Liver (tissue), 9 donors: Measurements from ENCODE around the gene CCL2. TPM values are rescaled to one million over a fixed set of nuclear protein-coding genes. Genes with fewer than 3 reads are reported as not detected.

Experiments
- DNase-seq: peaks from one replicate; pipeline ENCODE4 v3.0.0-alpha.2; 2017; ENCODE audit warnings: low spot score
- H3K27ac ChIP-seq, 2 donors: one replicate each; pipeline ENCODE4 v1.7.0; 2013; ENCODE audit warnings: inconsistent platforms in 2 of 2, low read length in 2 of 2, control low read depth in 1 of 2, low read depth in 1 of 2, mild to moderate bottlenecking in 1 of 2
- H3K27me3 ChIP-seq, 4 donors: one replicate each; pipeline versions ENCODE4 v1.6.1 to v1.7.0; 2013; ENCODE audit warnings: low read length in 3 of 4, inconsistent platforms in 1 of 4, mild to moderate bottlenecking in 1 of 4, moderate library complexity in 1 of 4; ENCODE audit not compliant: control insufficient read depth in 4 of 4, insufficient read depth in 4 of 4
- H3K36me3 ChIP-seq, 4 donors: one replicate each; pipeline versions ENCODE4 v1.6.1 to v1.7.0; 2013; ENCODE audit warnings: low read length in 3 of 4, mild to moderate bottlenecking in 3 of 4, low read depth in 1 of 4, moderate library complexity in 1 of 4; ENCODE audit not compliant: control insufficient read depth in 4 of 4, insufficient read depth in 3 of 4
- H3K4me1 ChIP-seq, 4 donors: one replicate each; pipeline versions ENCODE4 v1.6.1 to v1.7.0; 2013; ENCODE audit warnings: low read length in 3 of 4, mild to moderate bottlenecking in 3 of 4, moderate library complexity in 1 of 4; ENCODE audit not compliant: control insufficient read depth in 4 of 4, insufficient read depth in 4 of 4
- H3K4me3 ChIP-seq, 3 donors: one replicate each; pipeline versions ENCODE4 v1.6.1 to v1.7.0; 2013; ENCODE audit warnings: low read length in 3 of 3, control low read depth in 1 of 3, low read depth in 1 of 3, mild to moderate bottlenecking in 1 of 3
- H3K9ac ChIP-seq, 2 donors: one replicate each; pipeline ENCODE4 v1.7.0; 2013; ENCODE audit warnings: low read length in 2 of 2, mild to moderate bottlenecking in 2 of 2, moderate library complexity in 2 of 2, control low read depth in 1 of 2, low read depth in 1 of 2
- H3K9me3 ChIP-seq, 4 donors: one replicate each; pipeline versions ENCODE4 v1.6.1 to v1.7.0; 2013; ENCODE audit warnings: low read length in 3 of 4; ENCODE audit not compliant: control insufficient read depth in 4 of 4
- ATF3 ChIP-seq: IDR thresholded peaks from 2 replicates; pipeline ENCODE4 v1.6.1; 2016; ENCODE audit warnings: antibody characterized with exemption
- EGR1 ChIP-seq, 2 donors: IDR thresholded peaks; 2 replicates each; pipeline ENCODE4 v1.6.1; 2016 to 2018; ENCODE audit warnings: antibody characterized with exemption in 2 of 2, low read depth in 2 of 2
- HNF4A ChIP-seq, 2 donors: conservative IDR thresholded peaks; 2 replicates each; pipeline ENCODE4 v1.6.1; 2016; ENCODE audit warnings: antibody characterized with exemption in 2 of 2, mild to moderate bottlenecking in 2 of 2
- JUND ChIP-seq, 2 donors: IDR thresholded peaks; 2 replicates each; pipeline ENCODE4 v1.6.1; 2016; ENCODE audit warnings: antibody characterized with exemption in 2 of 2
- MAX ChIP-seq: IDR thresholded peaks from 2 replicates; pipeline ENCODE4 v1.6.1; 2016; ENCODE audit warnings: antibody characterized with exemption
- NR2F2 ChIP-seq: IDR thresholded peaks from 2 replicates; pipeline ENCODE4 v1.6.1; 2016; ENCODE audit warnings: antibody characterized with exemption
- RAD21 ChIP-seq, 2 donors: IDR thresholded peaks; 2 replicates each; pipeline ENCODE4 v1.6.1; 2016; ENCODE audit warnings: antibody characterized with exemption in 2 of 2, mild to moderate bottlenecking in 2 of 2
- TAF1 ChIP-seq: conservative IDR thresholded peaks from 2 replicates; pipeline ENCODE4 v1.6.1; 2016; ENCODE audit warnings: antibody characterized with exemption, mild to moderate bottlenecking
- ZBTB33 ChIP-seq: IDR thresholded peaks from 2 replicates; pipeline ENCODE4 v1.6.1; 2016; ENCODE audit warnings: antibody characterized with exemption
- WGBS: extraction: QIAGEN DNeasy Blood & Tissue Kit; methylation state at CpG from one replicate; pipeline ENCODE4 v1.1.7; 2013; 5-methylcytosine and 5-hydroxymethylcytosine counted together
- polyA plus RNA-seq, 2 donors: library from polyadenylated mRNA; stranded (reverse) in 1 of 2; unstranded in 1 of 2; fragments of 200-250 nt in 1 of 2; fragments of >200 nt in 1 of 2; fragmentation: Nextera tagmentation in 1 of 2; extraction: Ambion mirVana in 1 of 2; gene quantifications; one replicate each; pipeline versions ENCODE4 v1.2.1 to v1.2.3, GENCODE V29; 2013 to 2015
- total RNA-seq, 2 donors: library from RNA; depleted of rRNA; stranded (reverse); fragments of >200 nt; gene quantifications; one replicate each; pipeline ENCODE4 v1.2.3, GENCODE V29; 2014
- TF ChIP-seq, protein P1 (sequence below): IDR thresholded peaks from 2 replicates; pipeline ENCODE4 v1.6.1; 2016; ENCODE audit warnings: antibody characterized with exemption, mild to moderate bottlenecking
- donor health status: healthy.
- donor health status: healthy.
- donor health status: healthy.
- donor health status: healthy.
- donor health status: healthy.

CCL2 gene
- total and polyA plus RNA-seq, 4 donors: 3.5 to 8.9 (median 5.4) TPM

DNA sequence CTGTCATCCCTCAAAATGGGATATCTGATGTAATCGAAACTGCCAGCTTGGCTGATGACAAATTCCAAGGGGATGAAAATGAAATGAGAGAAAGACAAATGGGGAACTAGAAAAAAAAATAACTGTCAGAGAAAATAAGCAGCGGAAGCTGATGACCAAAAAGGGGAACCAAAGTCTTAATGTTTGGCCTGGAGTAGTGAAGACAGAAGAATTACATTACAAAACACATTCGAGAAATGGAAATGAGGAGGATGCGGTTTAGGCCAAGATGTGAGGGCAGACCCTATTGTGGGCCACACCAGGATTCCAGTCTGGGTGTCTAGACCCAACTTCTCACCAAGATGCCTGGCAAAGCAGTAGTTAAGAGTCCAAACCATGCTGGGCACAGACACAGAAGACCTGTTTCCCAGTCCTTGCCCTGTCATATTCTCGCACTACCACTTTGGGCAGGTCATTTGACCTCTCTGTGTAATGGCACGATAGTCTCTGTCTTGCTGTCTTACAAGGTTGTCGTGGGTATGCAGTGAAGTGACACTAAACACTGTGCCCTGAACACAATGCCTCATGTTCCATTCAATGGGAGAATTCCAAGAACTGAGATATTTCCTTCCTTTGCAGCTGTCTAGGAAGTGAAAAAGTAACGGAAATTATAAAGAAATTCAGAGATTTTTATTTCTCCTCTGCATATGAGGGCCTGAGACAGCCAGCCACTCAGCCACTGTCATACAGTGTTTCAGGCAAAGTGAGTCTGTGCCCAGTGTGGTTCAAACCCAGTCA, 12.3 kb upstream of the CCL2 start:
- TF ChIP-seq MAX (no peak), EGR1 (IDR thresholded peaks at IDR 0.05; ENCODE audit: low read depth in 2 of 2) (no peak), TAF1 (no peak), RAD21 (IDR thresholded peaks at IDR 0.05) (no peak), ATF3 (no peak), NR2F2 (no peak), HNF4A (conservative IDR thresholded peaks at IDR 0.05) (no peak), JUND (IDR thresholded peaks at IDR 0.05) (no peak)
- TF ChIP-seq, protein P1, sequence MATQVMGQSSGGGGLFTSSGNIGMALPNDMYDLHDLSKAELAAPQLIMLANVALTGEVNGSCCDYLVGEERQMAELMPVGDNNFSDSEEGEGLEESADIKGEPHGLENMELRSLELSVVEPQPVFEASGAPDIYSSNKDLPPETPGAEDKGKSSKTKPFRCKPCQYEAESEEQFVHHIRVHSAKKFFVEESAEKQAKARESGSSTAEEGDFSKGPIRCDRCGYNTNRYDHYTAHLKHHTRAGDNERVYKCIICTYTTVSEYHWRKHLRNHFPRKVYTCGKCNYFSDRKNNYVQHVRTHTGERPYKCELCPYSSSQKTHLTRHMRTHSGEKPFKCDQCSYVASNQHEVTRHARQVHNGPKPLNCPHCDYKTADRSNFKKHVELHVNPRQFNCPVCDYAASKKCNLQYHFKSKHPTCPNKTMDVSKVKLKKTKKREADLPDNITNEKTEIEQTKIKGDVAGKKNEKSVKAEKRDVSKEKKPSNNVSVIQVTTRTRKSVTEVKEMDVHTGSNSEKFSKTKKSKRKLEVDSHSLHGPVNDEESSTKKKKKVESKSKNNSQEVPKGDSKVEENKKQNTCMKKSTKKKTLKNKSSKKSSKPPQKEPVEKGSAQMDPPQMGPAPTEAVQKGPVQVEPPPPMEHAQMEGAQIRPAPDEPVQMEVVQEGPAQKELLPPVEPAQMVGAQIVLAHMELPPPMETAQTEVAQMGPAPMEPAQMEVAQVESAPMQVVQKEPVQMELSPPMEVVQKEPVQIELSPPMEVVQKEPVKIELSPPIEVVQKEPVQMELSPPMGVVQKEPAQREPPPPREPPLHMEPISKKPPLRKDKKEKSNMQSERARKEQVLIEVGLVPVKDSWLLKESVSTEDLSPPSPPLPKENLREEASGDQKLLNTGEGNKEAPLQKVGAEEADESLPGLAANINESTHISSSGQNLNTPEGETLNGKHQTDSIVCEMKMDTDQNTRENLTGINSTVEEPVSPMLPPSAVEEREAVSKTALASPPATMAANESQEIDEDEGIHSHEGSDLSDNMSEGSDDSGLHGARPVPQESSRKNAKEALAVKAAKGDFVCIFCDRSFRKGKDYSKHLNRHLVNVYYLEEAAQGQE: no peak
- peaks cover 0 to 9% (median 6%) of the 10 kb centered on the region in 4 donors for H3K4me1 ChIP-seq
- H3K36me3 ChIP-seq: no peaks in the 10 kb centered on the region
- WGBS: 68% methylated on average over 8 of the region's 8 CpGs
- H3K27me3 ChIP-seq: no peaks in the 10 kb centered on the region
- H3K9ac ChIP-seq: no peak overlapping the region
- no peak for DNase-seq
- H3K4me3 ChIP-seq: no peak overlapping the region
- H3K9me3 ChIP-seq: no peaks in the 10 kb centered on the region
- H3K27ac ChIP-seq: peak overlapping the region; percentile 25 to 41

DNA sequence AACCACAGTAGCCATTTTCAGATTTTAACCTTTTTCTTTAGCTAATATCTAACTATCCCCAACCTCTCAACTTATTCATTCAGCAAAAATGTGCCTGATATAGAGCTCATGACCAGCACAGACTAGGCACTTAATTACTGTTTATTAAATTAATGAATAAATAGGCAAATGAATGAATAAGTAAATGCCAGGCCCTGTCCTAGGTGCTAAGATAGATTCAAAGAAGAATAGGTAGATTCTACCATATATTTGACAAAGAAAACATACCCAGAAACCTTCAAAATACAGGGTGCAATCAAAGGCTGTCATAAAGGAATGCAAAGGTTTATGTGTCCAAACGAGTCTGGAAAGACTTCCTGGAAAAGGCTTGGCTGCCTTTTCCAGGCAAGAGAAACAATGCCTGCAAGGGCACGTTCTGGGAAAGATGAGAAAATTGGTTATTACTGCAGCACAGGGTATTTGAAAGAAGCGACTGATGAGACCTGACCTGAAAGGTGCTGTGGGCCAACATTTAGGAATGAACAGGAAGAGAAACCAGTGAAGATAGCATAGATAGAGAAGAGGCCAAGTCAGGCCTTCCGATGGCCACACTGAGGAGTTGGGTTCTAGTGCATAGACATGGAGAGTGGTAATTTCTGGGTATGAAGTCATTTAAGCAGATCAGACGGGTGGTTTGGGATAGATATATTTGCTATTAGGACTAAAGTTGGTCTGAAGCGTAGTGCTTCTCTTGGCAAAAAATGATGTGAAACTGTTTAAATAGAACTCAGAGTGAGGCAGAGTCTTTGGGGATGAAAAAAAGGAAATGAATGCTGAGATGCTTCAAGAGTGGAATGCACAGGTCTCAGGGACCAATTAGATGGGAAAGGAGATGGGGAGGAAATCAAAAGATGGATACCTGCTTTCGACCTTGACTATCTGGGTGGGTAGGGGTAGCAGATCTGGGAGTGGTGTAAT, 11.4 kb upstream of the CCL2 start:
- no peaks in the 10 kb centered on the region for H3K36me3 ChIP-seq
- no peak overlapping the region for H3K4me3 ChIP-seq
- H3K4me1 ChIP-seq: peaks cover 0 to 9% (median 6%) of the 10 kb centered on the region in 4 donors
- H3K27ac ChIP-seq: no peak overlapping the region
- no peaks in the 10 kb centered on the region for H3K9me3 ChIP-seq
- H3K9ac ChIP-seq: no peak overlapping the region
- H3K27me3 ChIP-seq: no peaks in the 10 kb centered on the region
- TF ChIP-seq, protein P1: no peak
- TF ChIP-seq RAD21 (IDR thresholded peaks at IDR 0.05) (no peak), ZBTB33 (no peak), EGR1 (IDR thresholded peaks at IDR 0.05; ENCODE audit: low read depth in 2 of 2) (no peak)
- DNase-seq: no peak
- 76% methylated on average over 7 of the region's 7 CpGs for WGBS
